Trophoblast cell (in vitro differentiated cells and primary cell): ENCODE data around the gene OXNAD1.

ENCODE experiments used
- DNase-seq, 2 donors: peaks; one replicate each; pipeline ENCODE4 v3.0.0-alpha.2; 2016
- H2AFZ ChIP-seq: 2 replicates; pipeline ENCODE4 v1.6.1; 2013; ENCODE audit warnings: low read length, moderate library complexity, mild to moderate bottlenecking; ENCODE audit not compliant: insufficient read depth, poor library complexity
- H2AK5ac ChIP-seq: 2 replicates; pipeline ENCODE4 v1.6.1; 2013; ENCODE audit warnings: mild to moderate bottlenecking, low read length
- H2BK120ac ChIP-seq: 2 replicates; pipeline ENCODE4 v1.6.1; 2013; ENCODE audit warnings: low read length, mild to moderate bottlenecking, moderate library complexity; ENCODE audit not compliant: insufficient read depth, poor library complexity
- H2BK12ac ChIP-seq: 2 replicates; pipeline ENCODE4 v1.6.1; 2013; ENCODE audit warnings: mild to moderate bottlenecking, low read length, moderate library complexity
- H2BK5ac ChIP-seq: 2 replicates; pipeline ENCODE4 v1.6.1; 2013; ENCODE audit warnings: low read length, low read depth, moderate library complexity, mild to moderate bottlenecking; ENCODE audit not compliant: poor library complexity
- H3K14ac ChIP-seq: 2 replicates; pipeline ENCODE4 v1.6.1; 2013; ENCODE audit warnings: mild to moderate bottlenecking, low read length
- H3K18ac ChIP-seq: 2 replicates; pipeline ENCODE4 v1.6.1; 2013; ENCODE audit warnings: mild to moderate bottlenecking, low read length
- H3K23ac ChIP-seq: 2 replicates; pipeline ENCODE4 v1.6.1; 2013; ENCODE audit warnings: low read length
- H3K27ac ChIP-seq: 2 replicates; pipeline ENCODE4 v1.5.1; 2013; ENCODE audit warnings: low read depth, mild to moderate bottlenecking, inconsistent platforms, low read length, moderate library complexity
- H3K27me3 ChIP-seq: 2 replicates; pipeline ENCODE4 v1.6.1; 2013; ENCODE audit warnings: inconsistent platforms, mild to moderate bottlenecking, low read length, moderate library complexity; ENCODE audit not compliant: insufficient read depth
- H3K36me3 ChIP-seq, 2 experiments: 1 replicate in 1 of 2; 2 replicates in 1 of 2; pipeline ENCODE4 v1.6.1; 2013; ENCODE audit warnings: low read length in 2 of 2, mild to moderate bottlenecking in 2 of 2, moderate library complexity in 1 of 2; ENCODE audit not compliant: insufficient read depth in 2 of 2, control insufficient read depth in 1 of 2
- H3K4ac ChIP-seq: 2 replicates; pipeline ENCODE4 v1.6.1; 2013; ENCODE audit warnings: low read depth, mild to moderate bottlenecking, low read length, moderate library complexity
- H3K4me1 ChIP-seq, 2 experiments: 1 replicate in 1 of 2; 2 replicates in 1 of 2; pipeline ENCODE4 v1.6.1; 2013; ENCODE audit warnings: low read length in 2 of 2, mild to moderate bottlenecking in 2 of 2, moderate library complexity in 1 of 2; ENCODE audit not compliant: insufficient read depth in 2 of 2, control insufficient read depth in 1 of 2
- H3K4me2 ChIP-seq: 2 replicates; pipeline ENCODE4 v1.6.1; 2013; ENCODE audit warnings: inconsistent platforms, mild to moderate bottlenecking, low read length, moderate library complexity
- H3K4me3 ChIP-seq: 2 replicates; pipeline ENCODE4 v1.5.1; 2013; ENCODE audit warnings: mild to moderate bottlenecking, low read depth, low read length, inconsistent platforms
- H3K79me1 ChIP-seq: one replicate; pipeline ENCODE4 v1.6.1; 2013; ENCODE audit warnings: low read length
- H3K79me2 ChIP-seq: 2 replicates; pipeline ENCODE4 v1.6.1; 2013; ENCODE audit warnings: low read length, mild to moderate bottlenecking; ENCODE audit not compliant: control insufficient read depth, insufficient read depth, poor library complexity
- H3K9ac ChIP-seq: 2 replicates; pipeline ENCODE4 v1.6.1; 2013; ENCODE audit warnings: mild to moderate bottlenecking, low read length
- H3K9me3 ChIP-seq: 2 replicates; pipeline ENCODE4 v1.6.1; 2013; ENCODE audit warnings: low read depth, mild to moderate bottlenecking, control low read depth, inconsistent platforms, low read length; ENCODE audit not compliant: insufficient read depth
- H4K12ac ChIP-seq: 2 replicates; pipeline ENCODE4 v1.6.1; 2013; ENCODE audit warnings: low read depth, mild to moderate bottlenecking, low read length, moderate library complexity
- H4K8ac ChIP-seq: 2 replicates; pipeline ENCODE4 v1.6.1; 2013; ENCODE audit warnings: low read depth, mild to moderate bottlenecking, low read length, moderate library complexity
- H4K91ac ChIP-seq: one replicate; pipeline ENCODE4 v1.6.1; 2013; ENCODE audit warnings: low read depth, mild to moderate bottlenecking, low read length, moderate library complexity
- WGBS: extraction: QIAGEN DNeasy Blood & Tissue Kit; methylation state at CpG from one replicate; pipeline ENCODE4 v1.1.7; 2013; ENCODE audit warnings: missing lambda C conversion rate; ENCODE audit not compliant: insufficient read length, insufficient coverage; ENCODE audit errors: extremely low coverage; 5-methylcytosine and 5-hydroxymethylcytosine counted together

The OXNAD1 gene

GRCh38 chr3:16255326-16255725, 9.7 kb upstream of the OXNAD1 start:
- Histone ChIP-seq H3K9me3 (no peaks in the 10 kb centered on the region), H3K23ac (no peak overlapping the region), H3K4me1 (no peaks in the 10 kb centered on the region), H2BK120ac (no peak overlapping the region), H3K4me3 (no peak overlapping the region), H3K79me2 (no peaks in the 10 kb centered on the region), H3K27me3 (no peaks in the 10 kb centered on the region), H2BK5ac (no peak overlapping the region), H3K27ac (no peak overlapping the region), H3K14ac (no peak overlapping the region), H3K79me1 (no peaks in the 10 kb centered on the region), H2BK12ac (no peak overlapping the region), H3K18ac (no peak overlapping the region), H3K9ac (no peak overlapping the region), H2AFZ (no peak overlapping the region), H4K8ac (no peak overlapping the region), H4K91ac (no peak overlapping the region), H2AK5ac (no peak overlapping the region), H3K4me2 (no peak overlapping the region), H3K36me3 (peaks cover 0 to 7% of the 10 kb centered on the region in 2 experiments), H3K4ac (no peak overlapping the region), H4K12ac (no peak overlapping the region)
- WGBS: no CpG with 5 or more reads among the region's 3 CpGs
- no peak for DNase-seq

- WGBS: no CpG with 5 or more reads among the region's 5 CpGs
- Histone ChIP-seq H4K8ac (no peak overlapping the region), H2AFZ (no peak overlapping the region), H3K14ac (no peak overlapping the region), H3K4ac (no peak overlapping the region), H2AK5ac (no peak overlapping the region), H3K9ac (no peak overlapping the region), H3K4me1 (no peaks in the 10 kb centered on the region), H2BK12ac (no peak overlapping the region), H4K12ac (no peak overlapping the region), H3K23ac (no peak overlapping the region), H3K27me3 (no peaks in the 10 kb centered on the region), H3K79me2 (no peaks in the 10 kb centered on the region), H3K79me1 (no peaks in the 10 kb centered on the region), H3K36me3 (peaks cover 0 to 7% of the 10 kb centered on the region in 2 experiments), H4K91ac (no peak overlapping the region), H3K4me2 (no peak overlapping the region), H3K9me3 (no peaks in the 10 kb centered on the region), H3K4me3 (no peak overlapping the region), H2BK5ac (no peak overlapping the region), H3K18ac (no peak overlapping the region), H3K27ac (no peak overlapping the region), H2BK120ac (no peak overlapping the region)
- no peak for DNase-seq
These were observed 9.3 kb upstream of the OXNAD1 start for GRCh38 chr3:16255726-16256125.

- Histone ChIP-seq H3K4me1 (no peaks in the 10 kb centered on the region), H2AK5ac (no peak overlapping the region), H3K14ac (no peak overlapping the region), H3K18ac (no peak overlapping the region), H3K9me3 (no peaks in the 10 kb centered on the region), H3K4me3 (no peak overlapping the region), H3K27me3 (no peaks in the 10 kb centered on the region), H4K91ac (no peak overlapping the region), H3K36me3 (peaks cover 0 to 7% of the 10 kb centered on the region in 2 experiments), H3K79me2 (no peaks in the 10 kb centered on the region), H4K8ac (no peak overlapping the region), H3K9ac (no peak overlapping the region), H3K4me2 (no peak overlapping the region), H3K23ac (no peak overlapping the region), H3K79me1 (no peaks in the 10 kb centered on the region), H4K12ac (no peak overlapping the region), H3K27ac (no peak overlapping the region), H2BK12ac (no peak overlapping the region), H2BK5ac (no peak overlapping the region), H2BK120ac (no peak overlapping the region), H2AFZ (no peak overlapping the region), H3K4ac (no peak overlapping the region)
- DNase-seq: no peak
- WGBS: no CpG with 5 or more reads among the region's 2 CpGs
These were observed 7.7 kb upstream of the OXNAD1 start for GRCh38 chr3:16257309-16257708.

GRCh38 chr3:16258177-16258576, 6.8 kb upstream of the OXNAD1 start:
- H2BK5ac ChIP-seq: no peak overlapping the region
- no peak overlapping the region for H4K8ac ChIP-seq
- no peak overlapping the region for H3K14ac ChIP-seq
- H3K9ac ChIP-seq: no peak overlapping the region
- no peak overlapping the region for H2BK12ac ChIP-seq
- WGBS: no CpG with 5 or more reads among the region's 5 CpGs
- no peaks in the 10 kb centered on the region for H3K79me1 ChIP-seq
- no peak overlapping the region for H4K12ac ChIP-seq
- no peak overlapping the region for H3K27ac ChIP-seq
- no peak overlapping the region for H3K23ac ChIP-seq
- no peak overlapping the region for H2AFZ ChIP-seq
- H3K36me3 ChIP-seq: peaks cover 0 to 7% of the 10 kb centered on the region in 2 experiments
- no peaks in the 10 kb centered on the region for H3K4me1 ChIP-seq
- H3K18ac ChIP-seq: no peak overlapping the region
- H3K4me3 ChIP-seq: no peak overlapping the region
- H3K9me3 ChIP-seq: no peaks in the 10 kb centered on the region
- H3K4me2 ChIP-seq: no peak overlapping the region
- no peak overlapping the region for H3K4ac ChIP-seq
- H3K27me3 ChIP-seq: no peaks in the 10 kb centered on the region
- DNase-seq: no peak
- H3K79me2 ChIP-seq: no peaks in the 10 kb centered on the region
- no peak overlapping the region for H4K91ac ChIP-seq
- H2AK5ac ChIP-seq: no peak overlapping the region
- H2BK120ac ChIP-seq: no peak overlapping the region
